Measurements from ENCODE around the gene RAF1.
"Not testable (repeated sequence)": the region's sequence is repeated elsewhere in the genome, so short reads cannot be mapped to it uniquely, and the experiment has no call there.

RAF1 gene

GRCh38 chr3:12557473-12558100 lies 106.3 kb downstream of the RAF1 start:
- Mint-ChIP-seq H3K9me3 (ENCODE audit: low read depth) (no peaks in the 10 kb centered on the region), H3K27ac (peak overlapping the region; percentile 92), H3K27me3 (peaks cover 15% of the 10 kb centered on the region), H3K4me1 (ENCODE audit: low read depth) (peaks cover 69% of the 10 kb centered on the region), H3K4me3 (peak overlapping the region; percentile 97), H3K36me3 (peaks cover 4% of the 10 kb centered on the region)

GRCh38 chr3:12556690-12557472 lies 107.0 kb downstream of the RAF1 start, which contains the start of gene MKRN2:
Gene MKRN2, plus strand, starts transcription at chr3:12557087. Its CDS starts 64 bp downstream, at chr3:12557151.
- H3K27ac Mint-ChIP-seq = peak within 1 kb of the TSS; percentile 92
- H3K9me3 Mint-ChIP-seq (ENCODE audit: low read depth) = no peaks in the 10 kb centered on the region
- H3K27me3 Mint-ChIP-seq = peaks cover 15% of the 10 kb centered on the region
- H3K36me3 Mint-ChIP-seq = peaks cover 4% of the 10 kb centered on the region
- peaks cover 62% of the 10 kb centered on the region for H3K4me1 Mint-ChIP-seq (ENCODE audit: low read depth)
- H3K4me3 Mint-ChIP-seq = peak within 1 kb of the TSS; percentile 97

- peak overlapping the region; percentile 64 for H3K27ac Mint-ChIP-seq
- H3K4me1 Mint-ChIP-seq (ENCODE audit: low read depth) = peaks cover 56% of the 10 kb centered on the region
- peaks cover 15% of the 10 kb centered on the region for H3K27me3 Mint-ChIP-seq
- H3K4me3 Mint-ChIP-seq = peak overlapping the region; percentile 97
- H3K9me3 Mint-ChIP-seq (ENCODE audit: low read depth) = no peaks in the 10 kb centered on the region
- H3K36me3 Mint-ChIP-seq = peaks cover 4% of the 10 kb centered on the region
Measured at GRCh38 chr3:12556314-12556689, 107.6 kb downstream of the RAF1 start.

- H3K4me3 Mint-ChIP-seq = peak overlapping the region; percentile 86
- H3K36me3 Mint-ChIP-seq = peaks cover 2% of the 10 kb centered on the region
- H3K9me3 Mint-ChIP-seq (ENCODE audit: low read depth) = no peaks in the 10 kb centered on the region
- peaks cover 15% of the 10 kb centered on the region for H3K27me3 Mint-ChIP-seq
- peaks cover 33% of the 10 kb centered on the region for H3K4me1 Mint-ChIP-seq (ENCODE audit: low read depth)
- H3K27ac Mint-ChIP-seq = no peak overlapping the region
Measured at GRCh38 chr3:12553921-12554391, 110.0 kb downstream of the RAF1 start.

GRCh38 chr3:12549971-12550760 lies 113.8 kb downstream of the RAF1 start:
- H3K9me3 Mint-ChIP-seq (ENCODE audit: low read depth) = no peaks in the 10 kb centered on the region
- no peak overlapping the region for H3K4me3 Mint-ChIP-seq
- H3K27ac Mint-ChIP-seq = no peak overlapping the region
- no peaks in the 10 kb centered on the region for H3K36me3 Mint-ChIP-seq
- H3K4me1 Mint-ChIP-seq (ENCODE audit: low read depth) = peaks cover 9% of the 10 kb centered on the region
- H3K27me3 Mint-ChIP-seq = peaks cover 8% of the 10 kb centered on the region

- Mint-ChIP-seq H3K4me3 (no peak within 1 kb of the TSS), H3K27me3 (no peaks in the 10 kb centered on the region), H3K27ac (no peak within 1 kb of the TSS), H3K4me1 (ENCODE audit: low read depth) (peaks cover 2% of the 10 kb centered on the region), H3K36me3 (no peaks in the 10 kb centered on the region), H3K9me3 (ENCODE audit: low read depth) (no peaks in the 10 kb centered on the region)
Measured at GRCh38 chr3:12545473-12545791, 118.5 kb downstream of the RAF1 start, which contains the start of gene MKRN2OS. Gene MKRN2OS, minus strand, starts transcription at chr3:12545499. Its CDS starts 35 bp downstream, at chr3:12545464.

GRCh38 chr3:12544652-12545472 lies 119.1 kb downstream of the RAF1 start:
- Mint-ChIP-seq H3K27ac (no peak overlapping the region), H3K36me3 (no peaks in the 10 kb centered on the region), H3K4me3 (no peak overlapping the region), H3K9me3 (ENCODE audit: low read depth) (no peaks in the 10 kb centered on the region), H3K4me1 (ENCODE audit: low read depth) (peaks cover 2% of the 10 kb centered on the region), H3K27me3 (no peaks in the 10 kb centered on the region)

GRCh38 chr3:12543497-12543896 lies 120.4 kb downstream of the RAF1 start:
- not testable (repeated sequence) for H3K9me3 Mint-ChIP-seq (ENCODE audit: low read depth); H3K4me1 Mint-ChIP-seq (ENCODE audit: low read depth); H3K36me3 Mint-ChIP-seq; H3K27me3 Mint-ChIP-seq; H3K27ac Mint-ChIP-seq; H3K4me3 Mint-ChIP-seq

- H3K27me3 Mint-ChIP-seq = no peaks in the 10 kb centered on the region
- H3K4me3 Mint-ChIP-seq = no peak overlapping the region
- no peaks in the 10 kb centered on the region for H3K36me3 Mint-ChIP-seq
- H3K4me1 Mint-ChIP-seq (ENCODE audit: low read depth) = peaks cover 2% of the 10 kb centered on the region
- H3K27ac Mint-ChIP-seq = no peak overlapping the region
- no peaks in the 10 kb centered on the region for H3K9me3 Mint-ChIP-seq (ENCODE audit: low read depth)
Measured at GRCh38 chr3:12541625-12542024, 122.3 kb downstream of the RAF1 start.

- Mint-ChIP-seq H3K36me3 (peaks cover 9% of the 10 kb centered on the region), H3K4me3 (no peak overlapping the region), H3K4me1 (ENCODE audit: low read depth) (no peaks in the 10 kb centered on the region), H3K27me3 (no peaks in the 10 kb centered on the region), H3K27ac (no peak overlapping the region), H3K9me3 (ENCODE audit: low read depth) (no peaks in the 10 kb centered on the region)
Measured at GRCh38 chr3:12536423-12536822, 127.5 kb downstream of the RAF1 start.

Measured in activated naive CD8-positive, alpha-beta T cell (primary cell).